HepG2 (cell line): ENCODE data around the gene SLC2A8.

ENCODE experiments used
- CBX1 ChIP-seq: IDR thresholded peaks from one replicate; pipeline ENCODE4 v1.6.1; 2016; ENCODE audit warnings: antibody characterized with exemption, low read depth
- CTCF ChIP-seq: sonication (generic); formaldehyde crosslinking; IDR thresholded peaks from 2 replicates; pipeline ENCODE4 v1.5.0; 2020; ENCODE audit warnings: mild to moderate bottlenecking, missing genetic modification reagents, moderate library complexity
- ZBTB1 ChIP-seq: sonication (generic); formaldehyde crosslinking; IDR thresholded peaks from 2 replicates; pipeline ENCODE4 v1.4.0; 2020; ENCODE audit warnings: missing genetic modification reagents, borderline replicate concordance
- ZNF12 ChIP-seq: sonication (generic); formaldehyde crosslinking; IDR thresholded peaks from 2 replicates; pipeline ENCODE4 v1.5.0; 2020; ENCODE audit warnings: missing genetic modification reagents
- ZNF607 ChIP-seq: sonication (generic); formaldehyde crosslinking; IDR thresholded peaks from 2 replicates; pipeline ENCODE4 v1.5.1; 2020; ENCODE audit warnings: missing genetic modification reagents, mild to moderate bottlenecking, borderline replicate concordance
- TF ChIP-seq, protein P1 (sequence below): sonication (generic); formaldehyde crosslinking; IDR thresholded peaks from 2 replicates; pipeline ENCODE4 v1.8.1; 2022; ENCODE audit warnings: mild to moderate bottlenecking, missing genetic modification reagents

DNA sequence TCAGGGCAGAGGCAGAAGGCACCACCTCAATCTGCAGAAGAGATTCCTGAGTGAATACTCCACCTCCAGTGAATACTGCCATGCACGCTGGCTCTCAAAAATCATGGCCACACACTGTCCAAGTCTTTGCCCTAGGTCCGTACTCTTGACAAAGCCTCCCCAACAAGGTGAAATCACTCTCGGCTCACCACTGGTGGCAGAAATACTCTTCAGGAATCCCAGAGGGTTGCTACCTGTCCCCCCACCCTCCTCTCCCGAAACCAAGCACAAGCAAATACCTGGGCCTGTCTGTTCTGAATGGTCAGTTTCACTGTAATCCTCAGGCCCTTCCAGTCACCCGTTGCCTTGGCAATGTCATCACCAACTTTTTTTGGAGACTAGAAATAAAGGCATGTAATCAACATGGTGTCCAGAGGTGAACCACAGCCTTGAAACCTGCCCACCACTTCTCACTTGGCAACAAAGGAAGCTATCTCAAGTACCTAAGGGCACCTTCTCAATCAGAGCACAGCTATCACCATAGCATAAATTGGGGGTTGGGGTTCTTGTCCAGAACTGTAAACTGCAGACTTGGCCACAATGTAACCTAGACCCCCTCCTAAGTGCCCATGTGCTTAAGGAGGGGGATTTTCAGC, 52.5 kb downstream of the SLC2A8 start:
- TF ChIP-seq CTCF (CRISPR knock-in tag) (no peak), ZBTB1 (CRISPR knock-in tag) (no peak), ZNF607 (no peak), CBX1 (no peak), ZNF12 (CRISPR knock-in tag) (no peak)
- TF ChIP-seq, protein P1, sequence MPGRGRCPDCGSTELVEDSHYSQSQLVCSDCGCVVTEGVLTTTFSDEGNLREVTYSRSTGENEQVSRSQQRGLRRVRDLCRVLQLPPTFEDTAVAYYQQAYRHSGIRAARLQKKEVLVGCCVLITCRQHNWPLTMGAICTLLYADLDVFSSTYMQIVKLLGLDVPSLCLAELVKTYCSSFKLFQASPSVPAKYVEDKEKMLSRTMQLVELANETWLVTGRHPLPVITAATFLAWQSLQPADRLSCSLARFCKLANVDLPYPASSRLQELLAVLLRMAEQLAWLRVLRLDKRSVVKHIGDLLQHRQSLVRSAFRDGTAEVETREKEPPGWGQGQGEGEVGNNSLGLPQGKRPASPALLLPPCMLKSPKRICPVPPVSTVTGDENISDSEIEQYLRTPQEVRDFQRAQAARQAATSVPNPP: no peak
